PC-3 (cell line): ENCODE data around the gene ALX4.

ENCODE experiments used
- EZH2 ChIP-seq: fragments of 300-600 bp; sonication (generic); IDR thresholded peaks from one replicate; pipeline ENCODE4 v1.6.1; 2017; ENCODE audit warnings: antibody characterized with exemption, mild to moderate bottlenecking, low read length; ENCODE audit not compliant: unreplicated experiment
- EZH2phosphoT487 ChIP-seq: fragments of 300-600 bp; sonication (generic); IDR thresholded peaks from 2 replicates; pipeline ENCODE4 v1.6.1; 2018; ENCODE audit warnings: mild to moderate bottlenecking, antibody characterized with exemption, low read length, borderline replicate concordance
- TF ChIP-seq, protein P1 (sequence below): fragments of 300-600 bp; sonication (generic); conservative IDR thresholded peaks from 2 replicates; pipeline ENCODE4 v1.5.1; 2017; ENCODE audit warnings: antibody characterized with exemption, low read depth, mild to moderate bottlenecking, low read length

DNA sequence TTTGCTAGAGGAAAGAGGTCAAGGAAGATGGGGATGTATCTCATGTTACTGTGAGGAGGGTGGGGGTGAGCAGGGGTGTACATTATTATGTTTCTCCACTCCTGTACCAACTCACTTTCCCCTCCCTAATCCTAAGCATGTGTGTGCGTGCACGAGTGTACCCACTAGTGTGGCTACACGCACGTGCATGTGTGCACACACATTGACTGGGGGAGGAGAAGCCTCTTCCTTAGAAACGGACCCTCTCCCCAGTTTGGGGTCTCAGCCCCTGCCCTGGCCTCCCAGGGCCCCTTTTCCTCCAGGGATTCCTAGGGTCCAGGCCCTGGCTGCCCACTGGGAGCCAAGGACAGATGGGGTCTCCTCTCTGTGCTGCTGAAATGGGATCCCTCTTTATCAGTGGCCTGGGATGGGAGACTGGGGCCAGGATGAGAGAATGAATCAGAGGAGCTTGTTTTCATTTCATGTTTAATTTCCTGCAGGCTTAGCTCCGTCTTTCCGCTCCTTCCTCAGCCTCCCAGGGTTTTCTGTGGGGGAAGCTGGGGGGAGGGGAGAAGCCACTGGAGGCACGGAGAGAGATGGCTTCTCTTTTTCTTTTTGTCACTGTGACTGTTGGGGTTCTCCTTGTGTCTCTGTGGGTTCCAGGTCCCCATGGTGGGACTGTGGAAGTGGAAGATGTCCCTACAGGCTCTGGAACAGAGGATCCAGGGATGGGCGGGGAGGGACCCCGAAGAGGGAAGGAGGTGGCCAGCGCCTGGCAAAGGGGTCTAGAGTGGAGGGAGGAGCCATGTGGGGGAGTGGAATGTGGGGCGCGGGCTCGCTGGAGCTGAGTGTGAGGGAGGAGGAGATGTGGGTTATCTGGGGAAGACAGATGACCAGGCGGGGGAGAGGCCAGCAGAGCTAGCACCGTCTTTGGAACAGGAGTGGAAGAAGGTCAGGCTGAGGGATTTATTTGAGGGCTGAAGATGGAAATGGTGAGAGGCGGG lies 40.3 kb downstream of the ALX4 start:
- TF ChIP-seq, protein P1, sequence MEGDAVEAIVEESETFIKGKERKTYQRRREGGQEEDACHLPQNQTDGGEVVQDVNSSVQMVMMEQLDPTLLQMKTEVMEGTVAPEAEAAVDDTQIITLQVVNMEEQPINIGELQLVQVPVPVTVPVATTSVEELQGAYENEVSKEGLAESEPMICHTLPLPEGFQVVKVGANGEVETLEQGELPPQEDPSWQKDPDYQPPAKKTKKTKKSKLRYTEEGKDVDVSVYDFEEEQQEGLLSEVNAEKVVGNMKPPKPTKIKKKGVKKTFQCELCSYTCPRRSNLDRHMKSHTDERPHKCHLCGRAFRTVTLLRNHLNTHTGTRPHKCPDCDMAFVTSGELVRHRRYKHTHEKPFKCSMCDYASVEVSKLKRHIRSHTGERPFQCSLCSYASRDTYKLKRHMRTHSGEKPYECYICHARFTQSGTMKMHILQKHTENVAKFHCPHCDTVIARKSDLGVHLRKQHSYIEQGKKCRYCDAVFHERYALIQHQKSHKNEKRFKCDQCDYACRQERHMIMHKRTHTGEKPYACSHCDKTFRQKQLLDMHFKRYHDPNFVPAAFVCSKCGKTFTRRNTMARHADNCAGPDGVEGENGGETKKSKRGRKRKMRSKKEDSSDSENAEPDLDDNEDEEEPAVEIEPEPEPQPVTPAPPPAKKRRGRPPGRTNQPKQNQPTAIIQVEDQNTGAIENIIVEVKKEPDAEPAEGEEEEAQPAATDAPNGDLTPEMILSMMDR: no peak
- TF ChIP-seq EZH2 (no peak), EZH2phosphoT487 (no peak)
